HG03354 (cell line): Measurements from ENCODE around the gene FAM210B.
"Not testable (repeated sequence)": the region's sequence is repeated elsewhere in the genome, so short reads cannot be mapped to it uniquely, and the experiment has no call there.

Source experiments
- ATAC-seq: cut with Tn5 transposase; IDR thresholded peaks from one replicate; pipeline ENCODE4 v1.9.1; 2021; ENCODE audit warnings: mild to moderate bottlenecking; ENCODE audit not compliant: unreplicated experiment, poor library complexity, severe bottlenecking

FAM210B gene, protein sequence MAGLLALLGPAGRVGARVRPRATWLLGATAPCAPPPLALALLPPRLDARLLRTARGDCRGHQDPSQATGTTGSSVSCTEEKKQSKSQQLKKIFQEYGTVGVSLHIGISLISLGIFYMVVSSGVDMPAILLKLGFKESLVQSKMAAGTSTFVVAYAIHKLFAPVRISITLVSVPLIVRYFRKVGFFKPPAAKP

DNA sequence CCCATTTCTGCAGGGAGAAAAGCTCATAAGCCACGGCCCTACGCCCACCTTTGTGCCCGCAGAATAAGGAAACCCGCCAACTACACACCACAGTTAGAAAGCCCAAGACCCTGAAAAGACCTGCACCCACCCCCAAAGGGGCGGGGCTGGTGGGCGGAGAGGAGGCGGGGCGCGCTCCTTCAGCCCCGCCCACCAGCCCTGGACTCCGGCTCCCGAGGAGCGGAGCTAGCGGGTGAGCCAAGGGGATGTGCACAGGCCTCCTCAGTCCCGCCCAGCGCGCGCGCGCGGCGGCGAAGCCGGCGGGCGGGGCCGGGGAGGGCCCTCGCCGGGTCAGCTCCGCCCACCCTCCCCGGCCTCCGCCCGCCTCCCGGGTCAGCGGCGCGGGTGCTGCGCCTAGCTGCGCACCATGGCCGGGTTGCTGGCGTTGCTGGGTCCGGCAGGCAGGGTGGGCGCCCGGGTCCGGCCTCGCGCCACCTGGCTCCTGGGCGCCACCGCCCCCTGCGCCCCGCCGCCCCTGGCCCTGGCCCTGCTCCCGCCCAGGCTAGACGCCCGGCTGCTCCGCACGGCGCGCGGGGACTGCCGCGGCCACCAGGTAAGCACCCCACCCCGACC is at the start of gene FAM210B:
Gene FAM210B (plus strand): TSS at position 375 of the 612 bp plus-strand sequence. CDS start 32 bp downstream, at position 407.
- ATAC-seq = peak; percentile 96

DNA sequence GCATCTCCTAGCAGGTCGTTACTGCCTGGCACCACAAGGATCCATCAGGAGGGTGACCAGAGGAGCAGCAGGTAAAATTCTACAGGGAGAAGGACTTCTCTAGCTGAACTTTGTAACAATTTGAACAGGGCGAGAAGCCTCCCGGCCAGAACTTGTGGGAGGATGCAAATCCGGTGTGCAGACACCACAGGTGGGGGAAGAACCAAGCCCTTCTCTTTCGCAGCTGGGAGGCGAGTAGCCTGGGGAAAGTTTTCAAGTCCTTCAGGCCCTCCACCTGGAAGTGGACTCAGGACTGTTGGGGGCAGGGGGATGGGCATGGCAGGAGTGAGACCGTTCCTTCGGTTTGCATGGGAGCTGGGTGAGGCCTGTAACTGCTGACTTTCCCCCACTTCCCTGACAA is 42.7 kb upstream of the FAM210B start:
- ATAC-seq = no peak

DNA sequence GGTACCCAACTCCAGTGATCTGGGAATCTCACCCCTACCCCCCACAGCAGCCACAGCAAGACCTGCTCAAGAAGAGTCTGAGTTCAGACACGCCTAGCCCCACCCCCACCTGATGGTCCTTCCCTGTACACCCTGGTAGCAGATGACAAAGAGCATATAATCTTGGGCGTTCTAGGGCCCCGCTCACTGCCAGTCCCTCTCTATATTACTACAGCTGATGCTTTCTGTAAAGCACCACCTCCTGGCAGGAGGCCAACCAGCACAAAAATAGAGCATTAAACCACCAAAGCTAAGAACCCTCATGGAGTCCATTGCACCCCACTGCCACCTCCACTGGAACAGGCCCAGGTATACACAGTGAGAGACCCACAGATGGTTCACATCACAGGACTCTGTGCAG is 42.3 kb upstream of the FAM210B start:
- ATAC-seq = no peak

DNA sequence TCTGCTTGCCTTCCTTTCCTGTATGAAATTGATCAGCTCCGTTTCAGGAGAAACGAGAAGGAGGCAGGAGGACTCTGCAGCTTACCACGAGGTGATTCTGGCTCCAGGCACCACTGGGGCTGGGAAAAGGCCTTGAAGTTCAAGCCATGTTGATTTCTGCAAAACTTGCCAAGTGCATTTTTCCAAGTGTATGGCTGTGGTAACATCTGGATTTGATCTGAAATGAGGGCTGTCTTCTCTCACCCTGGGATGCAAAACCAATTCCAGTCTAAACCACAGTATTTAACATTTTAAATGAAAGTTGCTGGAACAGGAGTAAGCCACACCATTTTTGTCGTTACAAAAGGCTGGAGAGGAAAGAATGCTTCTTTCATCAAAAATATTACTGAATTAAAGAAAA is 36.1 kb upstream of the FAM210B start:
- no peak for ATAC-seq

DNA sequence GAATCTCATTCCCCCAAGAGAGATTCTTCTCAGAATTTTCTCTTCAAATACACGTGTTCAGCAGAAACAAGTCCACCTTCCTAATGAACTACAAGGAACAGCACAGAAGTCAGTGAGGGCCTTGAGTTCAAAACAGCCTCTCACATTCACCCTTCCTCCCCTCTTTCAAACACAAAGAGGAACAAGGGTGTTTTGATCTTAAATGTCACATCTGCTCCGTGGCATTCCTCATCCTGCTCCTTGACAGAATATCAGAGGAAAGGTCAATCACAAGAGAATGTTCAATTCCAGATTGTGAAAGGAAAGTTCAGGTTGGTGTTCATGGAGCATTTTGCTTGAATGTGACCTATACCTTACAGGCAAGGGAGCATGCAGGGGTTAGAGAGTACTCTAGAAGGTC is 35.6 kb upstream of the FAM210B start:
- no peak for ATAC-seq

DNA sequence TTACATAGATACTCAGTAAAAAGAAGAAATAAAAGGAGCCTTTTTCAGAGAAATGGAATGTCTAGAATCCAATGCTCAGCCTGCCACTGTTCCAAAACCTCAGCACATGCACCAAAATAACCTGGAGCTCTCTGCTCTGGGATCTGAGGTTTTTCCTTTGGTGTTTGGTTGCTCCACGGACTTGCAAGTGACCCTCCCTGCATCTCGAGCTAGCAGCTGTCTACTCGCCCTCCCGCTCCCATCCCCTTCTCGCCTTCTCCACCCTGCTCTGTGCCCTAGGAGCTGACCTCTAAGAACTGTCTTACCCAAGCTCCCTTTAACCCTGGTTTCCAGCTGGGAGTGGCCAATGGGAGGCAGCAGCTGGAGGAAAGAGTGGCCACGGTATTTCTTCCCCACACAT is 35.1 kb upstream of the FAM210B start:
- ATAC-seq = no peak

DNA sequence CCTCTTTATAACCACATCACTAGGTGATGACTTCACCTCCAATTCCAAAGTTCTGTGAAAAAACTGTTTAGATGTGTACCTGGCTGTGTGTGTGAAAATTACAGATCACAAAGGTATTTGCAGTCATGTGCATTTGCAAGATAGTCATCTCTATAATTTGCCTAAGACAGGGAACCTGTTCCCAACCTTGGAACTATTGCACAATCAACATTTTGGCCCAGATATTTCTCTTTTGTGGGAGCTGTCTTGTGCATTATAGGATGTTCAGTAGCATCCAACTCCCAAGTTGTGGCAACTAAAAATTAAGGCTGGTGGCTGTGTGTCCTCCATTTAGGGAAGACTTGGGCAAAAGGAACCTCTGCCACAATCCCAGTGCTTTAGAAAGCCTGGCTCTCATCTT is 34.0 kb upstream of the FAM210B start:
- ATAC-seq = no peak

DNA sequence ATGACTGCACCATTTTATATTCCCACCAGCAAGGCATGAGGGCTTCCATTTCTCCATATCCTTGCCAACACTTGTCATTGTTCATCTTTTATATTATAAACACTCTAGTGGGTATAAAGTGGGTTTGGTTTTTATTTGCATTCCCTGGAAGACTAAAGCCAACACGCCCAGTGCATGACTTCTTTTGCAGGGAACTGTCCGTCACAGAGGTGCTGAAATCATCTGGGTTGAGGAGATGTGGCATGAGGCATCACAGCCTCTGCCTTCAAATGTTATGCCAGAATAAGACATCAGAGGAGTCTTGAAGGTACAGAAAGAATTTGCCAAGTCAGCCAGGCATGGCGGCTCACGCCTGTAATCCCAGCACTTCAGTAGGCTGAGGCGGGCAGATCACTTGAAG is 29.9 kb upstream of the FAM210B start:
- no peak for ATAC-seq

DNA sequence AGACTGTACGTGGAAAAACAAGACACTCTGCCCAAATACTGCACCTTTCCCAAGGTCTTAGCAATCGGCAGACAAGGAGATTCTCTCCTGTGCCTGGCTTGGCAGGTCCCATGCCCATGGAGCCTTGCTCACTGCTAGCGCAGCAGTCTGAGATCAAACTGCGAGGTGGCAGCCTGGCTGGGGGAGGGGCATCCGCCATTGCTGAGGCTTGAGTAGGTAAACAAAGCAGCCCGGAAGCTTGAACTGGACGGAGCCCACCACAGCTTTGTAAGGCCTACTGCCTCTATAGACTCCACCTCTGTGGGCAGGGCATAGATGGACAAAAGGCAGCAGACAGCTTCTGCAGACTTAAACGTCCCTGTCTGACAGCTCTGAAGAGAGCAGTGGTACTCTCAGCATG is 22.1 kb upstream of the FAM210B start:
- not testable (repeated sequence) for ATAC-seq

DNA sequence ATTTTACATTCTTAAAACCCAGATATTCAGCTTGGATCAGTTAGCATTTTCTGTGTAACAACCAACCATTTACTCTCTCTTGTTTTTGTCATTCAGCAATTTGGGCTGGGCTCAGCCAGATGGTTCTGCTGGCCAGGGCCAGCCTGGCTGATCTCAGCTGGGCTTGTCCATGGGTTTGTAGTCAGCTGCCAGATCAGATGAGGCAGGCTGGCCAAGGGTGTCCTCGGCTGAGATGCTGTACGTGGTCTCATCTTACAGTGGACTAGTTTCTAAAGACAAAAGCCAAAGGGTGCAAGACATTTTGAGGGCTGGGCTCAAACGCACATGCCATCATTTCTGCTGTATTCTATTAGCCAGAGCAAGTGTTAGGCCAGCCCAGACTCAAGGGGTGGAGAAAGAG is 16.0 kb upstream of the FAM210B start:
- ATAC-seq = no peak

DNA sequence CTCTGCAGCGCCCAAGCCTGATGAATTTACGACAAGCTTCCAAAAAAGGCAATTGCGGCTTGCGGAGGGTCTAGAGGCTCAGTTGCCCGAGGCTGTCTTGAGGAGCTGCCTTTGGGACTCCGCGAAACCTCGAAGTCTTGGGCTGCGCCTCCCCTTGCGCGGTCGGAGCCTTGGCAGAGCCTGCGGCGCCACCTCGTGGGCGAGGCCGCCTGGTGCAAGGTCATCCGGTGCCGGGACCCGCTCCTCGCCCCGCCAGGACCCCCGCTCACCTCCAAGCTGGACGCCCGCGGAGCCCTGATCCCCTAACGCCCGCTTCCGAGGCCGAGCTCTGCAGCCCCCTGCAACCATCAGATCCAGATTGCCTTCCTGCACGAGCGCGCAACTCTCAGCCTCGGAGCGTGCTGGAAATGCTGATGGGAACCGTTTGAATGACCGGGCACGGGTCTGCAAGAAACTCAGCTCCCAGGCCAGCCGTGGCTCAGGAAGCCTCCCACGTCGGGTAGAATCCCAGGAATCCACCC is 14.9 kb upstream of the FAM210B start:
- peak; percentile 78 for ATAC-seq

DNA sequence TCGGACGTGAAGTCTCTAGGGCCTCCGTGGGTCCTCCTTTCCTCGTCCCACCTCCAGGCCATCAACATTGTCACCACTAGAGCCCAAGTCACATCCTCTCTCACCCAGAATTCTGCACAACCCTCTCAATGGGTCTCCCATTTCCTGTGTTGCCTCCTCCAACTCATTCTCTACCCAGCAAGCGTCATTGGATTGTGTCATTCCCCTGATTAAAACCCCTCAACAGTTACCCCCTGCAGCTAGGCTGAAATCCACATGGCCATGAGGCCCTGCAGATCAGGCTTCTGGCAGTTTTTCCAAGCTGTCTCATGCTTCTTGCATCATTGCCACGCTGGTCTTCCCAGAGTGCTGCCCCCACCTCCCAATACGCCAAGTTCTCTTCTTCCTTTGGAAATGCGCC is 12.9 kb upstream of the FAM210B start:
- ATAC-seq = no peak

DNA sequence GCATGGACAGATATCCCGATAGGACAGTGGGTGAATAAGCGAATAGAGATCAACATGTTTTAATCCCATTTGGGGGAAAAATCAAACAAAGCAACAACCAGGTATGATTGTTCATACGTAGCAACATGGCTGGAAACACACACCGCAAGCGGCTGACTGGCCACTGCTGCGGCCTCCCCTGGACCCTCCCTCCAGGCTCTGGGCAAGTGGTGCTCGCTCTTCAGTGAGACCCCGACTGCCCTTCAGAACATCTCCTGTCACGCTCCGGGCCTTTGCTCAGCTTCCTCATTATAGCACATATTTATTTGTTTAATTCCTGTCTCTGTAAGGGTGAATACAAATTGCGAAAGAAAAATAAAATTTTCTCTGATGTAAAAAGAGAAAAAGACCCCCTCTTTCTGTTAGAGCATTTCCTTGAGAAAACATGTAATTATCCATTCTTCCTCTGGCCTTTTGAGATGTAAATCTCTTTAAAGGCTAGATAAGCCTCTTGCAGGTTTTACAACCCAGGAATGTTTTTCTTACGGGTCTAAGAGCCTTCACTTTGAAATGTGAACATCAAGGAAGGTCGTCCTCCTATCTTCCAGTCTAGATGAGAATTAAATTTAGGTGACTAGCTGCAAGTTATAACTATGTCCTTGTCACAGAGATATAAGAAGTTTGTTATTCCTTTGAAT is 11.0 kb upstream of the FAM210B start:
- no peak for ATAC-seq

DNA sequence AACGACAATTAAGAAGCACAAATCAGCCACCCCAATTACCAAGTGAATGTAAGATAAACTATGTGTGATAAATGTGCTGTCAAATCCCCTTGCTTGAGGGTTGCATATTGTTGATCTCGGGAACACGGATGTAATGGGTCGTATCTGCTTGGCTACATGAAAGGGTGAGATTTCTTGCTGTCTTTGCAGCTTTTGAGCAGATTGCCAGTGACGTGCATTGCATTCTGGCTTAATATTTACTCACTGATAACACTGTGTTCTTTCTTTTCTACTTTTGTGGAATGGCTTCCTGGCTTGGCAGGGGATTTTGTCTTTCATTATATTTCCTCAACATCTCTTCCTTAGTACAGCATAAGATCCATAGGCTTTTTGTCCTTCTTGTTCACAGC is 10.5 kb upstream of the FAM210B start:
- no peak for ATAC-seq

DNA sequence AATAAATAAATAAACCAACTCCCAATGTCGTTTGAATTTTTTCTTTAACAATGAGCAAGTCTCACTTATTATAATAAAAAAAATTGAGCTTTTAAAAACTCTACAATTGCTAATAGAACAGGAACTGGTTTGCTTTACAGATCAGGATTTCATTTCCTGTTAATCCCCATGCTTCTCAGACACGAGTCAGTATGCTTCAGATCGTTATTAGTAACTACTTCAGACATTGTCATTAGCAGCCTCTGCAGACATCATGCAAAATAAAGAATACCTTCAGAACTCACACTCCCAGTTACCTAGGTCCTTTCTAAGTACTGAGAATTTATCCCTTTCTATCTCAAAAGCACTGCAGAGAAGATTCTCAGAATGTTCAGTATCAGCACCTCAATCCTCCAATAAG is 10.0 kb upstream of the FAM210B start:
- no peak for ATAC-seq

DNA sequence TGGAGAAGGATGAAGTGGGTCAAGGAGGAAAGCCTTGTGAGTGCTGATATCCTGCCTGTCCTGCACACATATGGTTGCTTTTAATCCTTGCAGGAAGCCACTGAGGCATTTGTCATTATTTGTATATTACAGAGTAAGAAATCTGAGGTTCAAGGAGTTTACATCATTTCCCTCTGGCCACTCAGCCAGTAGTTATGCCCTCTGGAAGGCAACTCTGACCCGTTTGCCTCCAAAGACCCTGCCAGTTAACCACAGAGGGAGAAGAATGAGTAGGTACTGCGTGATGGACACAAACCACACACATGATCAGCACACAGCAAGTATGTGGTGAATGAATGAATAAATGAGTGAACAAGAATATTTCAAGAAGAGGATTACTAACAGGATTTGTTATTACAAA is 7.9 kb upstream of the FAM210B start:
- no peak for ATAC-seq

DNA sequence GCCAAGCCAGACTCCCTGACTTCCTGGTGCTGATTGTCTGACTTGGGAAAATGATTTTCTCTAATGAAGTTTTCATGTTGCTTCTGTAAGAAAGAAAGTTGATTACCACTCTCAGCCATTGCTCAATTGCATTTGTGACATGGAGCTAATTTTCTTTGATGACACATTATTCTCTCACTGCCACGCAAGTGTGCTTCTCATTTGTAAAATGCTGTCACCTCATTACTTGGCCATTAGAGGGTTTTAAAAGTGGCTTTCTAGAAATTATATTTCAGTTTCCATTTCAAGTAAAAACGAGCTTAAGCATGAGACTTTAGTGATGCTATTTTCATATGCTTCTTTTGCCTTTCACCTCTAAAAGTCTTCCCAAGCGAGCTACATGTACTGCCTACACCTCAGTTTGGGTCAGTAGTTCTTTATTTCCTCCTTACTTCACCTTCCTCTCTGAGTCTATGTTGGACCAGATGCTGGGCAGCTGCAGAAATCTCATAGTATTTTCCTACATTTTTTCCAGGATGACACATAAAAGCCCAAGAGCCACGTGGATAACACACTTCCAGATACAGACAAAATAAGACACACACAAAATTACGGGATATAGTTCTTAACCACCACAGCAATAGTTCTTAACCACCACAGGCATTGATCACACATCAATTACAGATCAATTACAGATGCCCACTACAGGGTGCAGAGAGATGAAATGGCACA is 6.3 kb upstream of the FAM210B start:
- no peak for ATAC-seq

DNA sequence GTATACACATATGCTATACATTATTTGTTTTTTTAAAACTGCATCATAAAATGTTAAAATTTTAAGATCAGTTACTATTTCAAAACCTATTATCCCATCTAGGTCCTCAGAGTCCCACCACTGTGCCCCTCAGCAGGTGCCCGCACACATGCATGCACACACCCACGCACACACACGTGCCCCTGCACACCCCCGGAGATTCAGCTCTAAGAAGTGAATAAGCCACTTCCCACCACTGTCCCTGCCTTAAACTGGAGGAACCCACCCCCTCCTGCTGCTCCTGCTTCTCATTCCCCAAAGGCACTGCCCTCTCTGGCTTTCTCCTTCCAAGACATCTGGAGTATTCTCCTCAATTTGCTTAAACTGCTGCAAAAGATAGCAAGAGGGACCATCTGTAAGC is 5.4 kb upstream of the FAM210B start:
- ATAC-seq = no peak

DNA sequence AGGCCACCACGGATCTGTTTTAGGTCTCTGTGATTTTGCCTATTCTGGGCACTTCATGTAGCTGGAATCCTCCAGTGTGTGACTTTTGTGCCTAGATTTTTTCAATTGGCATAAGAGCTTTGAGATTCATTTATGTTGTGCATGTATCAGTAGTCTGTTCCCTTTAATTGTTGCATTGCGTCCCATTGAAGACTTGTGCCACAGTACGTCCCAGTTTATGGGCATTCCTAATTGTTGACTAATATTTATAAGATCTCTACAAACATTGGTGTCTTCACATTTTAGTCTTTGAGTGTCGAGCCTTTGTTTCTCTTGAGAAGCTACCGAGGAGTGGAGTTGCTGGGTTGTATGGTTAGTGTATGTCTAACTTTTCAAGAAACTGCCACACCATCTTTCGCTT is 704 bp upstream of the FAM210B start:
- ATAC-seq = no peak

DNA sequence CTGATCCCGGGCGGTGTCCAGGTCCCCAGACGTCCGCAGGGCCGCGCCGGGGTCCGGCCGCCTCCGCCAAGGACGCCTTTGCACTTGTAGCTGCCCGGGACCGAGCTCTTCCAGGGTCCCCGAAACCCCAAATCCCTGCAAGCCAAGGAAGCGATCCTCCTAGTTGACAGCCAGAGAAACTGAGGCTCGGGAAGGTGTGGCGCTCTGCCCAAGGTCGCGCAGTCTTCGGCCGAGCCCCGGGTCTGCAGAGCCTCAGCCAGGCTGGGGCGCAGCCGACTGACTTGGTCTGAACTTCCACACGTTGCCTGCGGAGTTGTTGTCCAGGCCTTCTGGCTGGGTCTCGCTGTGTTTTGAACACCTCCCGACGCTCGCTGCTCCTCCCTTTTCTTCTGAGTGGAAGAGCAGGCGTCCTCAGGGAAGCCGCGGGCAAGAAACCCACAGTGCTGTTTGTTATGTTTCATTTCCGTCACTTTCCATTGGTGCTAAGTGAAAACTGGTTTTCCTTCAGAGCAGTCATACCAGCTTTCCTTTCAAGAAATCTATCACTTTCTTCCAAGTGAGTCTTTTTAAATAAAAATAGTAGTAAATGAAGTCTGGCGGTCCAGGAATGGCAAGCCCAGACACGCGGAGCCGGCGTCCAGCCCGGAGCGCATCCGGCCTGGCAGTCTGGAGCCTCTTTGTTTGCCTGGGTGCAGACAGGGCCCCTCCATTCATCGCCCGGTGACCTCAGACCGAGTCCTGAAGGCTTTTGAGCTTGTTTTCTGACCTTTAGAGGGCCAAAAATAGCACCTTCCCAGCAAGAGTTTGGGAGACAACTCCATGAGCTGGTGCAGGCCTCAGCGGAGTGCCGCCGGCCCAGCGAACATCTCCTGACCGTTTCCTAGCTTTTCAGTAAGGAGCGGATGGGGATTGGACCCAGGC is 698 bp downstream of the FAM210B start:
- ATAC-seq = peak; percentile 40
